Left ventricle myocardium inferior (tissue), 1 donor: ENCODE results near the gene PFDN1. TPM values are rescaled to one million over a fixed set of nuclear protein-coding genes. Genes with fewer than 3 reads are reported as not detected.

ENCODE experiments used
- DNase-seq: peaks from one replicate; pipeline ENCODE4 v3.0.0-alpha.2; 2020
- H3K27ac ChIP-seq: fragments of 200-600 bp; replicated peaks from 2 replicates; pipeline ENCODE4 v1.8.0; 2021
- H3K27me3 ChIP-seq: fragments of 200-600 bp; 2 replicates; pipeline ENCODE4 v1.8.0; 2021; ENCODE audit warnings: low read depth
- H3K36me3 ChIP-seq: fragments of 200-600 bp; 2 replicates; pipeline ENCODE4 v1.8.0; 2021
- H3K4me1 ChIP-seq: fragments of 200-600 bp; 2 replicates; pipeline ENCODE4 v1.8.0; 2021
- H3K4me3 ChIP-seq: fragments of 200-600 bp; 2 replicates; pipeline ENCODE4 v1.8.0; 2021; ENCODE audit warnings: mild to moderate bottlenecking, moderate library complexity
- H3K9me3 ChIP-seq: fragments of 200-600 bp; replicated peaks from 2 replicates; pipeline ENCODE4 v1.8.0; 2021
- CTCF ChIP-seq: fragments of 200-600 bp; IDR thresholded peaks from 2 replicates; pipeline ENCODE4 v1.8.0; 2021; ENCODE audit warnings: antibody characterized with exemption, mild to moderate bottlenecking, borderline replicate concordance
- intact Hi-C: fragments of 100-400 bp; cut with micrococcal nuclease; formaldehyde crosslinking; loops from one replicate; pipeline ENCODE4 v1.11.0; 2022
- long read RNA-seq: library from polyadenylated mRNA; unstranded; transcript quantifications from one replicate; pipeline ENCODE4 v2.0.0, GENCODE V29; 2021
- total RNA-seq: library from RNA; stranded (reverse); fragmentation: NEBNext Ultra II Directional; extraction: Animal tissue kit (Norgen Biotek cat#: 25700); gene quantifications from one replicate; pipeline ENCODE4 v1.2.1, GENCODE V29; 2021
- donor health status: DM: no; HTN: yes; CAD: no; lungs with severe emphysema.

PFDN1 gene
- total RNA-seq = 68.7 TPM
- long read RNA-seq, transcript PFDN1-201 (4 exons, 1,352 nt) = major isoform, 54 of 66 reads
- long read RNA-seq, partial matches to known transcripts = 1 of 66 reads
- long read RNA-seq, other reads (novel, unspliced or antisense) = 8 of 66 reads

- Histone ChIP-seq H3K27ac (peak within 1 kb of the TSS; percentile 87), H3K4me1 (peaks cover 55% of the 10 kb centered on the region), H3K27me3 (no peaks in the 10 kb centered on the region), H3K9me3 (no peaks in the 10 kb centered on the region), H3K4me3 (peak within 1 kb of the TSS; percentile 93), H3K36me3 (peaks cover 17% of the 10 kb centered on the region)
- intact Hi-C loops = no loop called here
- peak; percentile 94 for DNase-seq
- TF ChIP-seq CTCF = no peak
These were observed at the start of gene PFDN1 for GRCh38 chr5:140302786-140303639. Gene PFDN1, minus strand, starts transcription at chr5:140303101. Its CDS starts 28 bp downstream, at chr5:140303073.

- H3K36me3 ChIP-seq = no peaks in the 10 kb centered on the region
- no peaks in the 10 kb centered on the region for H3K9me3 ChIP-seq
- H3K4me3 ChIP-seq = no peak overlapping the region
- intact Hi-C loops = loop anchor here (5.0 to 10.0 kb wide), 2 partner anchors 109 to 177 kb away; partner anchors contain the start of gene CYSTM1
- H3K27ac ChIP-seq = no peak overlapping the region
- H3K27me3 ChIP-seq = no peaks in the 10 kb centered on the region
- H3K4me1 ChIP-seq = peaks cover 22% of the 10 kb centered on the region
- no peak for DNase-seq
- TF ChIP-seq CTCF = peak; percentile 92
These were observed 48.9 kb upstream of the PFDN1 start for GRCh38 chr5:140351609-140352334.

- Histone ChIP-seq H3K27ac (no peak overlapping the region), H3K9me3 (no peaks in the 10 kb centered on the region), H3K36me3 (no peaks in the 10 kb centered on the region), H3K27me3 (no peaks in the 10 kb centered on the region), H3K4me3 (no peak overlapping the region), H3K4me1 (peaks cover 45% of the 10 kb centered on the region)
- DNase-seq = no peak
- TF ChIP-seq CTCF = no peak
- intact Hi-C loops = no loop called here
These were observed 46.3 kb upstream of the PFDN1 start for GRCh38 chr5:140349244-140349643.

GRCh38 chr5:140348104-140348503 lies 45.2 kb upstream of the PFDN1 start:
- intact Hi-C loops = no loop called here
- Histone ChIP-seq H3K4me1 (peaks cover 56% of the 10 kb centered on the region), H3K27ac (peak overlapping the region; percentile 92)

More at GRCh38 chr5:140348104-140348503, 45.2 kb upstream of the PFDN1 start:
- Histone ChIP-seq H3K36me3 (no peaks in the 10 kb centered on the region), H3K9me3 (no peaks in the 10 kb centered on the region), H3K27me3 (no peaks in the 10 kb centered on the region), H3K4me3 (no peak overlapping the region)
- DNase-seq = no peak
- TF ChIP-seq CTCF = no peak
